Astrocyte (in vitro differentiated cells and primary cell): ENCODE results near the gene PRDM11.

Experiments used
- EZH2 ChIP-seq: IDR thresholded peaks from 2 replicates; pipeline ENCODE4 v1.6.1; 2012; ENCODE audit warnings: mild to moderate bottlenecking, low read length, inconsistent platforms; ENCODE audit not compliant: insufficient read depth
- TF ChIP-seq, protein P1 (sequence below): IDR thresholded peaks from 2 replicates; pipeline ENCODE4 v1.5.1; 2011; ENCODE audit warnings: low read depth, mild to moderate bottlenecking, inconsistent platforms, low read length, moderate library complexity; ENCODE audit not compliant: insufficient read depth

DNA sequence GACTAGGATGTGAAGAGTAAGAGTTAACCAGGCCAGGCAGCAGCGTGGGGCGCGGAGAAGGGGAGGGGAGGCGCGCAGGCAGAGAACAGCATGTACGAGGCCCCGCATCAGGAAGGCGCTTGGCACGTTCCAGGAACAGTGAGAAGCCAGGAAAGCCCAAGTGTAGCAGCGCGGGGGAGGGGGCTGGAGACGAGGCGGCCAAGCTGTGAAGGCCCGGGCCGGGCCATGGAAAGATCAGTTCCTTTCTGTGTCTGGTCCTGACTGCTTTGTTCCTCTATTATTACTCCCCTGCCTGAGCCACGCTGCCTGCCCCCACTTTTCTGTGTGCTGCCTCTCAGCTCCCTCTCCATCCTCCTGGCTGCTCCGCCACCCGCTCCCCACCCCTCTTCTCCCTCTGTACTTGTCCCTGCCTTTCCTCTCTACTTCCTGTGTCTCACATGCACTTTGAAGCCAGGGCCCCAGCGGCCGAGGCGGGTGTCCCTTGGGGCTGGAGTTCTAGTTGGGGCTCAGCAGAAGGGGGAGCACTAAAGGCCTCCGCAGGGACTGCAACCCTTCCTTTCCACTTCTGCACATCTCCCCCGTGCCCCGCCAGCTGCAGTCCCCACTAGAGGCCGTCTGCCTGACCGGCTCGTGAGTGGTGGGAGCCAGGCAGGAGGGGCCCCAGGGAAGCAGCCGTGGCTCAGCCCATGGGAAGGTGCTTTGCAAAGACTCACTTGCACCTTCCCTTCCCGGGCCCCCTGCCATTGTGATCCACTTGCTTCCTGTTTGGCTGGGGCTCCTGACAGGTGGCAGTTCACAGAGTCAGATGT lies 63.7 kb downstream of the PRDM11 start:
- TF ChIP-seq, protein P1, sequence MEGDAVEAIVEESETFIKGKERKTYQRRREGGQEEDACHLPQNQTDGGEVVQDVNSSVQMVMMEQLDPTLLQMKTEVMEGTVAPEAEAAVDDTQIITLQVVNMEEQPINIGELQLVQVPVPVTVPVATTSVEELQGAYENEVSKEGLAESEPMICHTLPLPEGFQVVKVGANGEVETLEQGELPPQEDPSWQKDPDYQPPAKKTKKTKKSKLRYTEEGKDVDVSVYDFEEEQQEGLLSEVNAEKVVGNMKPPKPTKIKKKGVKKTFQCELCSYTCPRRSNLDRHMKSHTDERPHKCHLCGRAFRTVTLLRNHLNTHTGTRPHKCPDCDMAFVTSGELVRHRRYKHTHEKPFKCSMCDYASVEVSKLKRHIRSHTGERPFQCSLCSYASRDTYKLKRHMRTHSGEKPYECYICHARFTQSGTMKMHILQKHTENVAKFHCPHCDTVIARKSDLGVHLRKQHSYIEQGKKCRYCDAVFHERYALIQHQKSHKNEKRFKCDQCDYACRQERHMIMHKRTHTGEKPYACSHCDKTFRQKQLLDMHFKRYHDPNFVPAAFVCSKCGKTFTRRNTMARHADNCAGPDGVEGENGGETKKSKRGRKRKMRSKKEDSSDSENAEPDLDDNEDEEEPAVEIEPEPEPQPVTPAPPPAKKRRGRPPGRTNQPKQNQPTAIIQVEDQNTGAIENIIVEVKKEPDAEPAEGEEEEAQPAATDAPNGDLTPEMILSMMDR = no peak
- no peak for TF ChIP-seq EZH2
